Ovary (tissue), 3 donors: ENCODE results near the gene IGSF9B.

ENCODE experiments used
- EP300 ChIP-seq: sonication (generic); formaldehyde crosslinking; IDR thresholded peaks from one replicate; pipeline ENCODE4 v1.6.1; 2017; ENCODE audit warnings: antibody characterized with exemption
- POLR2A ChIP-seq: fragments of 450-650 bp; IDR thresholded peaks from one replicate; pipeline ENCODE4 v1.6.1; 2017; ENCODE audit warnings: antibody characterized with exemption, mild to moderate bottlenecking, moderate library complexity
- TF ChIP-seq, protein P1 (sequence below), 3 donors: fragments of 450-650 bp in 2 of 3; fragments of 200-600 bp in 1 of 3; IDR thresholded peaks; one replicate each; pipeline versions ENCODE4 v1.5.1 to v1.8.0; 2016 to 2022; ENCODE audit warnings: antibody characterized with exemption in 3 of 3, mild to moderate bottlenecking in 1 of 3
- donor health status: DM: no; HTN: no; CAD: no.

- TF ChIP-seq, protein P1, sequence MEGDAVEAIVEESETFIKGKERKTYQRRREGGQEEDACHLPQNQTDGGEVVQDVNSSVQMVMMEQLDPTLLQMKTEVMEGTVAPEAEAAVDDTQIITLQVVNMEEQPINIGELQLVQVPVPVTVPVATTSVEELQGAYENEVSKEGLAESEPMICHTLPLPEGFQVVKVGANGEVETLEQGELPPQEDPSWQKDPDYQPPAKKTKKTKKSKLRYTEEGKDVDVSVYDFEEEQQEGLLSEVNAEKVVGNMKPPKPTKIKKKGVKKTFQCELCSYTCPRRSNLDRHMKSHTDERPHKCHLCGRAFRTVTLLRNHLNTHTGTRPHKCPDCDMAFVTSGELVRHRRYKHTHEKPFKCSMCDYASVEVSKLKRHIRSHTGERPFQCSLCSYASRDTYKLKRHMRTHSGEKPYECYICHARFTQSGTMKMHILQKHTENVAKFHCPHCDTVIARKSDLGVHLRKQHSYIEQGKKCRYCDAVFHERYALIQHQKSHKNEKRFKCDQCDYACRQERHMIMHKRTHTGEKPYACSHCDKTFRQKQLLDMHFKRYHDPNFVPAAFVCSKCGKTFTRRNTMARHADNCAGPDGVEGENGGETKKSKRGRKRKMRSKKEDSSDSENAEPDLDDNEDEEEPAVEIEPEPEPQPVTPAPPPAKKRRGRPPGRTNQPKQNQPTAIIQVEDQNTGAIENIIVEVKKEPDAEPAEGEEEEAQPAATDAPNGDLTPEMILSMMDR (IDR thresholded peaks at IDR 0.05): no peak
- no peak for TF ChIP-seq POLR2A
- TF ChIP-seq EP300: no peak
These were observed 21.2 kb downstream of the IGSF9B start for GRCh38 chr11:133935551-133935910.
